A549 (cell line): ENCODE measurements around the gene CCNL1.

Source experiments
- EP300 ChIP-seq, 2 experiments: fragments of >200 bp; sonication (Bioruptor Twin); formaldehyde crosslinking; IDR thresholded peaks; 2 replicates in 1 of 2; 3 replicates in 1 of 2; pipeline ENCODE4 v1.6.1; 2016 to 2017
- TF ChIP-seq, protein P1 (sequence below): fragments of 150-350 bp; IDR thresholded peaks from 2 replicates; pipeline ENCODE4 v1.6.1; 2014; ENCODE audit warnings: low read depth, mild to moderate bottlenecking, low read length

DNA sequence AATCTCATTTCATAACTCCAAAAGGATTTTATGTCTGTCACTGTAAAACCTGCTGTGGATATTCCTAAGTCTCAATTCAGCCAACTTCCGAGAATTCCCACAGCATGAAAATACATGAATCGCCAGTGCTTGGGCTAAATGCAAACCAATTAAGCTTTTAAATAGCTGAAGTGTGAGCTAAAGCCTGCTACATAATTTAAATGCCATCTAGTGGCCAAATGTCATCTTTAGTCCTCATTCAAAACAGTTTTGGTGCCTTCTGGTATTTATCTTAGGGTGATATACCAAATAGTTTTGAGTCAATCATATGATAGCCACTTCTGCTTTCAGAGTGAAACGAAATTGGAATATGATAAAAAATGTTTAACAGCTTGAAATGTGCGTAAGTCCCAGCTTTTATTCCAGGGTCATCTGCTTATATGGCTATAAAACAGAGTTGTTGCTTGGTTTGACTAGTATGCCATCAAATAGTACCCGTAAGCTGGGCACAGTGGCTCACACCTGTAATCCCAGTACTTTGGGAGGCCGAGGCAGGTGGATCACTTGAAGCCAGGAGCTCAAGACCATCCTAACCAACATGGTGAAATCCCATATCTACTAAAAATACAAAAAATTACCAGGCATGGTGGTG is 41.8 kb upstream of the CCNL1 start:
- TF ChIP-seq, protein P1, sequence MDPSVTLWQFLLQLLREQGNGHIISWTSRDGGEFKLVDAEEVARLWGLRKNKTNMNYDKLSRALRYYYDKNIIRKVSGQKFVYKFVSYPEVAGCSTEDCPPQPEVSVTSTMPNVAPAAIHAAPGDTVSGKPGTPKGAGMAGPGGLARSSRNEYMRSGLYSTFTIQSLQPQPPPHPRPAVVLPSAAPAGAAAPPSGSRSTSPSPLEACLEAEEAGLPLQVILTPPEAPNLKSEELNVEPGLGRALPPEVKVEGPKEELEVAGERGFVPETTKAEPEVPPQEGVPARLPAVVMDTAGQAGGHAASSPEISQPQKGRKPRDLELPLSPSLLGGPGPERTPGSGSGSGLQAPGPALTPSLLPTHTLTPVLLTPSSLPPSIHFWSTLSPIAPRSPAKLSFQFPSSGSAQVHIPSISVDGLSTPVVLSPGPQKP = no peak
- TF ChIP-seq EP300 (IDR thresholded peaks at IDR 0.05) = no peak
